Measurements from ENCODE around the gene ABCA1. TPM values are rescaled to one million over a fixed set of nuclear protein-coding genes. Genes with fewer than 3 reads are reported as not detected.
"Not testable (repeated sequence)": the region's sequence is repeated elsewhere in the genome, so short reads cannot be mapped to it uniquely, and the experiment has no call there.

The ABCA1 gene
- total RNA-seq, 1 experiment from 2014 or later, result 12.2 TPM

- peak; percentile 100 for DNase-seq (ENCODE audit: low read depth)
These were observed 55.1 kb downstream of the ABCA1 start for GRCh38 chr9:104872656-104873488.

DNA sequence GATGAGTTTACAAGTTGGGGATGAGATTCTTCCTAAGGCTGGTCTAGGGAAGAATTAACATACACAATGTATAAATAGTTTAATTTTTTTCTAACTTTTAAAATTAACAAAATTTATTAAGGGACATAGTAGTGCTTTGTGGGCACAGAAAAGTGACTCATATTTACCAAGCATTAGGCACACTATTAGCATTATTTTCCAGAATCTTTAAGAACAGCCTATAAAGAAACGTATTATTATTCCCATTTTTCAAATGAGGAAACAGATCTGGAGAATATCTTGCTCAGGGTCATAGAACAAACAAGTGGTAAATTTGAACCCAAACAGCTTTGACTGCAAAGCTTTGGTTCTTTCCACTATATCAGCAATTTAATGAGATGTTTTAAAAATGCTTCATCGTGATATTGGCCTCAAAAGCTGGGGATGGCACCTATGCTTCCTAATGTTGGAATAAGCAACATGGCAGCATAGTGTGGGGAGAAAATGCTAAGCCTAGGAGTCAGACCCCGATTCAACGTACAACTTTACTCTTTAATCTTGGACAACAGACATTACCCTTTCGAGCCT is 55.9 kb downstream of the ABCA1 start:
- no peak for DNase-seq (ENCODE audit: low read depth)

DNA sequence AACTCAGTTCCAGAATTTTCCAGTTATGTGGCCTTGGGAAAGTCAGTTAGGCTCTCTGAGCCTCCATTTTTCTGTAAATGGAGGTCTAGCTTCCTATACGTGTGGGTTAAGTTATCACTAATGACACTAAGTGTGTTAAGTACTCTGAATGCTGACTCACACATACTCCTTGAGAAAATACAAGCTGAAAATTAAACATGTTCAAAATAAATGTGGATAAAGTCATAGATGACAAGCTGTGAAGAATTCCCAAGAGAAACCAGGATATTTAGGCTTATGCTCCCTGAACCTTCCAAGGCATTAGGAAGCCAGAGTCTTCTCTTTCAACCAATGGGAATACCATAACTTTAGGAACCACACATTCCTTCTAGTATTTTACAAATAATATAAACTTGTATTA is 58.1 kb downstream of the ABCA1 start:
- peak; percentile 56 for DNase-seq (ENCODE audit: low read depth)

GRCh38 chr9:104868687-104869404 is 59.1 kb downstream of the ABCA1 start:
- peak; percentile 93 for DNase-seq (ENCODE audit: low read depth)

DNA sequence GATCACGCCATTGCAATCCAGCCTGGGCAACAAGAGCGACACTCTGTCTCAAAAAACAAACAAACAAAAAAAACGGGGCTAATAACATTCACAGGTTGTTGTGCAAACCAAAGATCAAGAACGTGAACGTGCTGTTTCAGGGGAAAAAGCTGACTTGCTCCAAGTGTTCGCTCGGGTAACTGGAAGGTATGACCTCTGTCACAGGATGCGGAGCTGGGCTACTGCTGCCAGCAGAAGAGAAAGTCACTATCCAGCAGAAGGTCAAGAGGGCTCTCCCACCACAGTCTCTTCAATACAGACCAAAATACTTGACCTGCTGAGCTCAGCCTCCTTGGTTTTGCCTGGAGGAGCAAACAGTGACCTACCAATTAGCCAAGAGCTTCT is 59.7 kb downstream of the ABCA1 start:
- DNase-seq (ENCODE audit: low read depth), result no peak

DNA sequence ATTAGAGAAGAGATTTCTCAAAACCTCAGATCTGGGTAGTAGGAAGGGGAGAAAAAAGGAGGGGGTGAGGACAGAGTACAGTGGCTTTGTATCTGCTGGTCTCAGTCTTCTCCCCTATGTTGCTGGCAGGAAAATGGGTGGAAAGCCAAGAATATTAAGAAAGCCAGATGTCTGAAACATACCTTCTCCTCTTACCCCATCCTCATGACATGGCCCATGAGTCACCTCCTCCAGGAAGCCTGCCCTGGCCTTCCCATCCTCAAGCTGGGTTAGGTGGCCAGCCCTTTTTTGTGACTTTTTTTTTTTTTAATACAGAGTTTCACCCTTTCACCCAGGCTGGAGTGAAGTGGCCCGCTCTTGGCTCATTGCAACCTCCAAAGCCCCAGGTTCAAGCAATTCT is 61.8 kb downstream of the ABCA1 start:
- DNase-seq (ENCODE audit: low read depth), result peak; percentile 53

GRCh38 chr9:104864675-104865104 is 63.3 kb downstream of the ABCA1 start:
- DNase-seq (ENCODE audit: low read depth), result no peak

- DNase-seq (ENCODE audit: low read depth), result peak; percentile 81
These were observed 64.6 kb downstream of the ABCA1 start for GRCh38 chr9:104863180-104863883.

DNA sequence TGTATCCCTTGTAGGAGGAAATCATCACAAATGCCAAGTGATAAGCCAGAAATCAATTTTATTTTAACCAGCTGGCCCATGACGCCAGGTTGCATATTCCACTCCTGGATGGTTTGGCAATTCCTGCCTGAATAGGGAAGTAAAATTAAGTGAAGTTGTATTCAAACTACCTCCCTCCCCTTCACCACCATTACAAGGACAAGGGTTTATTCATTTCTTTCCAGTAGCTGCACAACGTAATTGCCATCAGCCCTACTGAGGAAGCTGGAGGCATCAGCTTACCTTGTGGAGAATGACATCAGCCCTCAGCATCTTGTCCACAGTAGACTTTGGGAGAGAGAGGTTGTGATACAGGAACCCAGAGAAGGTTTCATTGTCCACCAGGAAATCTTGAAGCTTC is 66.6 kb downstream of the ABCA1 start:
- no peak for DNase-seq (ENCODE audit: low read depth)

- DNase-seq (ENCODE audit: low read depth), result no peak
These were observed 67.7 kb downstream of the ABCA1 start for GRCh38 chr9:104860263-104860662.

DNA sequence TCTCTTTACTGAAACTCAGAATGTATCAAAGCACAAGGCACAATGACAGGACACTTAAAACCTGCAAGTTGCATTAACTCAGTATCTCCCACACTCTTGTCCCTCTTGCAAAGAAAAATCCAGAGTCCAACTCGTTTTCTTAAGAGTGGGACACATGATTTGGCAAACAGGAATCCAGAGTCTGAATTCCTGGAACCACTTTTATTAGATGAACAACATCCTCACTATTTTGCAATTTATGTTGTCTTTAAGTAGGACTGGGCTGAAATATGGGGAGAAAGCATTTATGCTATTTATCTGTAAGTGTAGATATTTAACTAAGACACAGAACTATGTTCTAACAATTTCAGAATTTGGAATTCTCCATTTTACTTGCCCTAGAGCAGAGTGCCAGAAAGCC is 69.1 kb downstream of the ABCA1 start:
- no peak for DNase-seq (ENCODE audit: low read depth)

- no peak for DNase-seq (ENCODE audit: low read depth)
These were observed 69.7 kb downstream of the ABCA1 start for GRCh38 chr9:104858271-104858670.

GRCh38 chr9:104856413-104856941 is 71.5 kb downstream of the ABCA1 start:
- no peak for DNase-seq (ENCODE audit: low read depth)

- DNase-seq (ENCODE audit: low read depth), result no peak
These were observed 72.1 kb downstream of the ABCA1 start for GRCh38 chr9:104855807-104856206.

GRCh38 chr9:104855258-104855657 is 72.7 kb downstream of the ABCA1 start:
- DNase-seq (ENCODE audit: low read depth), result not testable (repeated sequence)

DNA sequence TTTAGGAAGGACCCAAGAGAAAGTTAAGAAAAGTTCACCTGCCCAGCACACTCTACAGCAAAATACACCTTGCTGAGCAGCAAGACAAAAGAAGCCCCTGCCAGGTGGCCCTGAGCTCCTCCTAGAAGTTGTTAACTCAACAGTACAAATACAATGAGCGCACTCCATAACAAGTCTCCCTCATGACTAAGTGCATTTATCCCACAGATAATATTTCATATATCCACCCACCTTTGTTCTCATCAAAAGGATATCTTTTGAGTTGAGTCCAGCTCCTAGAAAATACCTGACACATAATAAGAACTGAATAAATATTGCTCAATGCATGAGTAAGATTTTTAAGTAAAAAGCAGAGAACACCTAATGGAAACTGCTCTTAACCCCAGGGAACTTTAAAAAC is 73.3 kb downstream of the ABCA1 start:
- no peak for DNase-seq (ENCODE audit: low read depth)

DNA sequence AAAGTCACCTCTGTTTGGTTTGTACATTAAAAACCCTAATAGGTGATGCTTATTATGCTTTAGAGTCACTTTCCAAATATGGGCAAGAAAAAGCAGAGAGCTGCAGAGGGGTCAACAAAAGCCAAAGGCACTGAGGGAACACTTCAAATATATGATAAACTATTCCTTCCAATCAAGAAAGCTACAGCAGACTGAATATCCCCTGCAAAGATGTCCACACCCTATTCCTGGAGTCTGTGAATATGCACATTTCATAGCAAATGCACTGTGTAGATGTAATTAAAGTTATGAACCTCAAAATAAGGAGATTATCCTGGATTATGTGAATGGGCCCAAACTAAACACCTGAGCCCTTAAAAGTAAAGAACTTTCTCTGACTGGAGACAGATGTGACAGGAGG is 74.3 kb downstream of the ABCA1 start:
- no peak for DNase-seq (ENCODE audit: low read depth)

GRCh38 chr9:104853159-104853558 is 74.8 kb downstream of the ABCA1 start:
- no peak for DNase-seq (ENCODE audit: low read depth)

DNA sequence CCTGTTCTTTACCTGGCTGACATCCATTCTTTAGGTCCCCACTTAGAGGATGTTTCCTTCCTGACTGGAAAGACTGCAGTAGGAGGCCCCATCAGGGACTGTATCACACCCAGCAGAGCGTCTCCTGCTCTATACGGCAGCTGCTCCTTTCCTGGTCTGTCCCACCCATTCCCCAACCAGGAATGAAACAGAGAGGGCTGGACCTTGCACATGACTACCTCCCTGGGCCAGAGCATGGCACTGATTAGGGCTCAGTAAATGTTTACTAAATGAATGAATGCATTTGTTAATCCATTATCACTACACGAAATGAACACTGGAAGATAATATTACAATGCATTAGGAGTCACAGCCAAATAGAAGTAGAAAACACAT is 76.4 kb downstream of the ABCA1 start:
- no peak for DNase-seq (ENCODE audit: low read depth)

DNA sequence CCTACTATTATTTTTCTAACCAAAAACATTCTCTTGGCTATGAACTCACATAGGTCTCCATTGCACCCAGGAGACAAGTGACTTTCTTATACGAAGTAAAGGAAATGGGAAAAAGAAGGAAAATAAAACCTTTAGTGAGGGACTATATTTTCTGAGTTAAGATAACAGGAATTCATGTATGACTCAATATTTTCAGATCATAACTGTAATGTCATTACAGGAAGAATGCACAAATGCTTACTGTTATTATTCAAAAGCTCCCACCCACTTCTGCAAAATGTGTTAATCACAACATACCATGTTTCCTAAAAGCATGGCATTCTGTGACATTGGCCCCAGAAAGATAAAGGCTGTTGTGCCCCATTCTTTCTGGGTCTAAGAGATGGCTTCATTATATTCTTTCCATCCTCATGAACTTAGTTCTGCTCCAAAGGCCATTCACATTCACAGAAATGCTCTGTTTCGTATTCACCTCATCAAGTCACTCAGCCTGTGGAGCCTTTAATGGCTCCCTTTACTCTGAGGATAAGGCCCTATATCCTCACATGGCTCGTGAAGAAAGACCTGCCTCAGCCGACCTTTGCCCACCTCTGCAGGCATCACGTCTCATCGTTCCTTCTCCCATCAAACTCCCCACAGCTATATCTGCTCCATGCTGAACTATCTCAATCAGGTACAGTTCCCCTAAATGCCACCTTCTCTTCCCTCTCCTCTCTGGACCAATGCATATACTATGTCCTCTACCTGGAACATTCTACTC is 77.0 kb downstream of the ABCA1 start:
- DNase-seq (ENCODE audit: low read depth), result peak; percentile 35

- no peak for DNase-seq (ENCODE audit: low read depth)
These were observed 78.9 kb downstream of the ABCA1 start for GRCh38 chr9:104849023-104849422.

Measured in LHCN-M2 (cell line).